MM.1S (cell line): ENCODE measurements around the gene OOSP2.
"Not testable (repeated sequence)": the region's sequence is repeated elsewhere in the genome, so short reads cannot be mapped to it uniquely, and the experiment has no call there.

Source experiments
- DNase-seq: peaks from one replicate; pipeline ENCODE4 v3.0.0-alpha.2; 2015
- H2AFZ ChIP-seq: fragments of 300-600 bp; sonication (generic); 2 replicates; pipeline ENCODE4 v1.6.0; 2016; ENCODE audit warnings: antibody characterized with exemption, low read length
- H3F3A ChIP-seq: fragments of 300-600 bp; sonication (generic); 2 replicates; pipeline ENCODE4 v1.6.1; 2016; ENCODE audit warnings: mild to moderate bottlenecking, antibody characterized with exemption, low read length, moderate library complexity, mixed read lengths; ENCODE audit not compliant: insufficient read depth
- H3K27ac ChIP-seq: fragments of 300-600 bp; sonication (generic); 2 replicates; pipeline ENCODE4 v1.5.1; 2016; ENCODE audit warnings: mild to moderate bottlenecking, low read length
- H3K27me3 ChIP-seq: fragments of 300-600 bp; sonication (generic); replicated peaks from 2 replicates; pipeline ENCODE4 v1.6.0; 2016; ENCODE audit warnings: low read length; ENCODE audit not compliant: insufficient read depth
- H3K36me3 ChIP-seq: fragments of 300-600 bp; sonication (generic); replicated peaks from 2 replicates; pipeline ENCODE4 v1.6.1; 2016; ENCODE audit warnings: mild to moderate bottlenecking, low read length, mixed read lengths; ENCODE audit not compliant: insufficient read depth
- H3K4me1 ChIP-seq: fragments of 300-600 bp; sonication (generic); 2 replicates; pipeline ENCODE4 v1.6.1; 2016; ENCODE audit warnings: low read length, mixed read lengths
- H3K4me2 ChIP-seq: fragments of 300-600 bp; sonication (generic); 2 replicates; pipeline ENCODE4 v1.6.0; 2016; ENCODE audit warnings: low read depth, low read length
- H3K4me3 ChIP-seq: fragments of 300-600 bp; sonication (generic); 2 replicates; pipeline ENCODE4 v1.5.1; 2016; ENCODE audit warnings: low read length, mixed read lengths
- H3K79me2 ChIP-seq: fragments of 300-600 bp; sonication (generic); 2 replicates; pipeline ENCODE4 v1.6.1; 2016; ENCODE audit warnings: mixed run types, low read length, mixed read lengths
- H3K9ac ChIP-seq: fragments of 300-600 bp; sonication (generic); 2 replicates; pipeline ENCODE4 v1.6.1; 2016; ENCODE audit warnings: low read length, mixed read lengths
- H3K9me2 ChIP-seq: fragments of 300-600 bp; sonication (generic); replicated peaks from 2 replicates; pipeline ENCODE4 v1.6.1; 2016; ENCODE audit warnings: mild to moderate bottlenecking, low read length, mixed read lengths; ENCODE audit not compliant: insufficient read depth
- H3K9me3 ChIP-seq: fragments of 300-600 bp; sonication (generic); replicated peaks from 2 replicates; pipeline ENCODE4 v1.6.1; 2016; ENCODE audit warnings: mild to moderate bottlenecking, low read length, mixed read lengths; ENCODE audit not compliant: insufficient read depth
- H4K20me1 ChIP-seq: fragments of 300-600 bp; sonication (generic); 2 replicates; pipeline ENCODE4 v1.6.1; 2016; ENCODE audit warnings: mild to moderate bottlenecking, low read length, moderate library complexity, mixed read lengths; ENCODE audit not compliant: insufficient read depth
- EZH2 ChIP-seq: fragments of 300-600 bp; sonication (generic); optimal IDR thresholded peaks from 2 replicates; pipeline ENCODE3; 2017; ENCODE audit warnings: low read depth, mild to moderate bottlenecking, antibody characterized with exemption, low read length, mixed read lengths
- EZH2phosphoT487 ChIP-seq: fragments of 300-600 bp; sonication (generic); IDR thresholded peaks from 2 replicates; pipeline ENCODE4 v1.6.1; 2018; ENCODE audit warnings: antibody characterized with exemption, low read length
- TF ChIP-seq, protein P1 (sequence below): fragments of 300-600 bp; sonication (generic); IDR thresholded peaks from 2 replicates; pipeline ENCODE4 v1.5.1; 2016; ENCODE audit warnings: antibody characterized with exemption, low read length, mixed read lengths

OOSP2 gene

DNA sequence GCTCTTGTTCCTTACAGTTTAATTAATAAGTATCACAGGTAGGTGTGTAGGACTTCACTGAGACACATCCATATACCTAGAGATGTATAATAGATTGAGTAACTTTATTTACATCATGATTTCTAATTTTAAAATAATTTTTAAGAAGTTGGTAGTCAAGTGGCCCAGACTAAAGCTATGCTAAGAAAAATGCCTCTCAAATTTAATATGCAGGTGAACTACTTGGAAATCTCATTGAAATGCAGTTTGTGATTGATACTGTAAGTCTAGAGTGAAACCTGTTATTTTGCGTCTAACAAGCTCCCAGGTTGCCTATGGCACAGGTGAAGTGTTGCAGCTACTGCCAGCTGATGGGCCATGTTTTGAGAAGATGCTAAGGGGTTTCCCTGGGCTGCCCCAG is 23.3 kb upstream of the OOSP2 start, which contains the start of gene OOSP4B:
TSS of gene OOSP4B (plus strand) at position 301 of the 400 bp plus-strand sequence.
- H3K9me3 ChIP-seq = no peaks in the 10 kb centered on the region
- no peaks in the 10 kb centered on the region for H3K4me1 ChIP-seq
- H3K27ac ChIP-seq = no peak within 1 kb of the TSS
- H3K4me3 ChIP-seq = no peak within 1 kb of the TSS
- no peak within 1 kb of the TSS for H3K9ac ChIP-seq
- DNase-seq = no peak
- H3K79me2 ChIP-seq = no peaks in the 10 kb centered on the region
- H2AFZ ChIP-seq = no peak within 1 kb of the TSS
- H3K4me2 ChIP-seq = no peak within 1 kb of the TSS
- TF ChIP-seq, protein P1, sequence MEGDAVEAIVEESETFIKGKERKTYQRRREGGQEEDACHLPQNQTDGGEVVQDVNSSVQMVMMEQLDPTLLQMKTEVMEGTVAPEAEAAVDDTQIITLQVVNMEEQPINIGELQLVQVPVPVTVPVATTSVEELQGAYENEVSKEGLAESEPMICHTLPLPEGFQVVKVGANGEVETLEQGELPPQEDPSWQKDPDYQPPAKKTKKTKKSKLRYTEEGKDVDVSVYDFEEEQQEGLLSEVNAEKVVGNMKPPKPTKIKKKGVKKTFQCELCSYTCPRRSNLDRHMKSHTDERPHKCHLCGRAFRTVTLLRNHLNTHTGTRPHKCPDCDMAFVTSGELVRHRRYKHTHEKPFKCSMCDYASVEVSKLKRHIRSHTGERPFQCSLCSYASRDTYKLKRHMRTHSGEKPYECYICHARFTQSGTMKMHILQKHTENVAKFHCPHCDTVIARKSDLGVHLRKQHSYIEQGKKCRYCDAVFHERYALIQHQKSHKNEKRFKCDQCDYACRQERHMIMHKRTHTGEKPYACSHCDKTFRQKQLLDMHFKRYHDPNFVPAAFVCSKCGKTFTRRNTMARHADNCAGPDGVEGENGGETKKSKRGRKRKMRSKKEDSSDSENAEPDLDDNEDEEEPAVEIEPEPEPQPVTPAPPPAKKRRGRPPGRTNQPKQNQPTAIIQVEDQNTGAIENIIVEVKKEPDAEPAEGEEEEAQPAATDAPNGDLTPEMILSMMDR = no peak
- TF ChIP-seq EZH2phosphoT487 = no peak
- no peak for TF ChIP-seq EZH2
- no peaks in the 10 kb centered on the region for H3K27me3 ChIP-seq
- H4K20me1 ChIP-seq = no peaks in the 10 kb centered on the region
- H3F3A ChIP-seq = no peaks in the 10 kb centered on the region
- H3K9me2 ChIP-seq = no peaks in the 10 kb centered on the region
- H3K36me3 ChIP-seq = no peaks in the 10 kb centered on the region

DNA sequence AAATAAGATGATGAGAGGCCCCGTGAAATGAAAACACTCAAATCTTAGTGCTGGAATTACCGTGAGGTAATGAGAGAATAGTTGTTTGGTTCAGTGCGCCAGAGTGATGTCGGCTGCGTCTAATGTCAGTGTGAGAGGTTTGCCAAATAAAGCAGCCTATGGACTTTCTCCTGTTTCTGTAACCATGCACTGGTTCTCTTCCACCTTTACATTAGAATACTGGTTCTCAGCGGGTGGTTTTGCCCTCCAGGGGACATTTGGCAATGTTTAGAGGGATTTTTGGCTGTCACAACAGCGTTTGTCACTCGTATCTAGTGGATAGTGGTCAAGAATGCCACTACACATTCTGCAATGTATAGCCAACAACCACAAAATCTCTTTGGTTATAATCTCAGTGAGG is 22.2 kb upstream of the OOSP2 start:
- TF ChIP-seq, protein P1 = no peak
- TF ChIP-seq EZH2phosphoT487 = no peak
- no peak for TF ChIP-seq EZH2
- Histone ChIP-seq H4K20me1 (no peaks in the 10 kb centered on the region), H3K27ac (no peak overlapping the region), H3K4me1 (no peaks in the 10 kb centered on the region), H3K9me2 (no peaks in the 10 kb centered on the region), H3K9me3 (no peaks in the 10 kb centered on the region), H3K36me3 (no peaks in the 10 kb centered on the region), H3K4me3 (no peak overlapping the region), H3K4me2 (no peak overlapping the region), H2AFZ (no peak overlapping the region), H3K27me3 (no peaks in the 10 kb centered on the region), H3K79me2 (no peaks in the 10 kb centered on the region), H3F3A (no peaks in the 10 kb centered on the region), H3K9ac (no peak overlapping the region)
- no peak for DNase-seq

DNA sequence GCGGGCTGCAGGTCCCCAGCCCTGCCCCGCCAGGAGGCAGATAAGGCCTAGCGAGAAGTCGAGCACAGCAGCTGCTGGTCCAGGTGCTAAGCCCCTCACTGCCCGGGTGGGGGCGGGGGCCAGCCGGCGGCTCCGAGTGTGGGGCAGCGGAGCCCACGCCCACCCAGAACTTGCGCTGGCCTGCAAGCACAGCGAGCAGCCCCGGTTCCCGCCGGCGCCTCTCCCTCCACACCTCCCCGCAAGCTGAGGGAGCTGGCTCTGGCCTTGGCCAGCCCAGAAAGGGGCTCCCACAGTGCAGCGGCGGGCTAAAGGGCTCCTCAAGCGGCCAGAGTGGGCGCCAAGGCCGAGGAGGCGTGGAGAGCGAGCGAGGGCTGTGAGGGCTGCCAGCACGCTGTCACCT is 19.8 kb upstream of the OOSP2 start:
- not testable (repeated sequence) for H2AFZ ChIP-seq, H3K4me1 ChIP-seq, H3K36me3 ChIP-seq, DNase-seq, H3K9me3 ChIP-seq, H3K4me3 ChIP-seq, H3K27ac ChIP-seq, H3K9ac ChIP-seq, H4K20me1 ChIP-seq, H3K27me3 ChIP-seq, H3K4me2 ChIP-seq, H3K9me2 ChIP-seq, H3F3A ChIP-seq, H3K79me2 ChIP-seq

DNA sequence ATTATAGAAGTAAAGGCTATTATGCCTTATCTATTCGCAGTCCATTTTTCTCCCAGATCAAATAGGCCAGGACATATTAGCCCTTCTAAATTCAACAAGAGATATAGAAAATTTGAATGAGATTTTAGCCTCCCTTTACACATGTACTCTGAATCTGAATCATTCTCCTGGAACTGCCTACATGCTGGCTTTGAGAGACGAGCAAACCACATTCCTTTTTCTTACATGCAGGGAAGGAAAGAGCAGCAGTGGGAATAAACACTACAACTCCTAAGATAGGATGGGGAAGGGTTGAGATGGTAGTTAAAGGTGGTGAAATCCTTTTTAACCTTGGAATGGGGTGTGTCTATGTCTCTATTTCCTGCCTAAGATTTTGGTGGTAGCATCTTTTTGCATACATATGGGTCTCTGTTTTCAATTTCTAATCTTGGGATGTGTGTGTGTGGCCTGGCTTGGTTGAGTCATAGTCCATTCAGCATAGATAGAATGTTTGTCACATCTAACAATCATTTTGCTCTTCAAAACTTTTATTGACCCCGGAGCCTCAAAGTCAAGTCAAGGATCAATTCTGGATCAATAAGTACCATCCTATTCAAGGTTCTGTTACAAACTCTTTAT is 11.1 kb upstream of the OOSP2 start:
- no peak for DNase-seq
- H3F3A ChIP-seq = no peaks in the 10 kb centered on the region
- H3K4me1 ChIP-seq = no peaks in the 10 kb centered on the region
- TF ChIP-seq, protein P1 = no peak
- TF ChIP-seq EZH2 = no peak
- TF ChIP-seq EZH2phosphoT487 = no peak
- no peaks in the 10 kb centered on the region for H3K79me2 ChIP-seq
- no peaks in the 10 kb centered on the region for H4K20me1 ChIP-seq
- H3K9me3 ChIP-seq = no peaks in the 10 kb centered on the region
- no peak overlapping the region for H3K4me3 ChIP-seq
- H3K27me3 ChIP-seq = no peaks in the 10 kb centered on the region
- no peak overlapping the region for H2AFZ ChIP-seq
- H3K27ac ChIP-seq = no peak overlapping the region
- no peaks in the 10 kb centered on the region for H3K9me2 ChIP-seq
- H3K4me2 ChIP-seq = no peak overlapping the region
- no peak overlapping the region for H3K9ac ChIP-seq
- H3K36me3 ChIP-seq = no peaks in the 10 kb centered on the region

DNA sequence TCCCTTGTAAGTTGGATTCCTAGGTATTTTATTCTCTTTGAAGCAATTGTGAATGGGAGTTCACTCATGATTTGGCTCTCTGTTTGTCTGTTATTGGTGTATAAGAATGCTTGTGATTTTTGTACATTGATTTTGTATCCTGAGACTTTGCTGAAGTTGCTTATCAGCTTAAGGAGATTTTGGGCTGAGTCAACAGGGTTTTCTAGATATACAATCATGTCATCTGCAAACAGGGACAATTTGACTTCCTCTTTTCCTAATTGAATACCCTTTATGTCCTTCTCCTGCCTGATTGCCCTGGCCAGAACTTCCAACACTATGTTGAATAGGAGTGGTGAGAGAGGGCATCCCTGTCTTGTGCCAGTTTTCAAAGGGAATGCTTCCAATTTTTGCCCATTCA is 10.2 kb downstream of the OOSP2 start:
- not testable (repeated sequence) for DNase-seq, H3K79me2 ChIP-seq, H2AFZ ChIP-seq, H3K4me1 ChIP-seq, H3K27ac ChIP-seq, H3K9me2 ChIP-seq, H3F3A ChIP-seq, H3K4me2 ChIP-seq, H3K27me3 ChIP-seq, H3K36me3 ChIP-seq, H3K9ac ChIP-seq, H4K20me1 ChIP-seq, H3K9me3 ChIP-seq, H3K4me3 ChIP-seq

DNA sequence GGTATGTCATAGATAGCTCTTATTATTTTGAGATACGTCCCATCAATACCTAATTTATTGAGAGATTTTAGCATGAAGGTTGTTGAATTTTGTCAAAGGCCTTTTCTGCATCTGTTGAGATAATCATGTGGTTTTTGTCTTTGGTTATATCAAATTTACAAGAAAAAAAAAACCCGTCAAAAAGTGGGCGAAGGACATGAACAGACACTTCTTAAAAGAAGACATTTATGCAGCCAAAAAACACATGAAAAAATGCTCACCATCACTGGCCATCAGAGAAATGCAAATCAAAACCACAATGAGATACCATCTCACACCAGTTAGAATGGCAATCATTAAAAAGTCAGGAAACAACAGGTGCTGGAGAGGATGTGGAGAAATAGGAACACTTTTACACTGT is 10.6 kb downstream of the OOSP2 start:
- DNase-seq, H3K9me3 ChIP-seq, H2AFZ ChIP-seq, H4K20me1 ChIP-seq, H3K9me2 ChIP-seq, H3K4me2 ChIP-seq, H3K9ac ChIP-seq, H3K27ac ChIP-seq, H3K79me2 ChIP-seq, H3K4me3 ChIP-seq, H3F3A ChIP-seq, H3K4me1 ChIP-seq, H3K36me3 ChIP-seq, H3K27me3 ChIP-seq: not testable (repeated sequence)
